ENCODE results near the gene BRINP3.

DNA sequence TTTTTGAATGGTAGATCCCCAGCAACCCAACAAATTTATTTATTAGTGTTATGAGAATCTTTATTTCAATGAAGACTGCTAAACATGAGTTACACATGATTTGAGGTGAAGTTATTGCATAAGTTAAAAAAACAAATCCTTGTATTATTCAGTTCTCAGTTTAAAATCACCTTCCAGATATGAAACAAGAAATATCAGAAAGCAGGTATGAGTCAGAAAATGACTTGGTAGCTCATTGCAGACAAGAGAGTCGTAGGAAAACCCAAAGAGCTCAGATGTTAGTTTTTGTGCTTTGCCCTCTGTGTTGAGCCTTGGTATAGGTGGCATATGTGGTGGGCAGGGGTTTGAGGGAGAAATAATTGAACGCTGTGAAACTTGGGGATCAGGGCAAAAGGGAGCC, 339.4 kb downstream of the BRINP3 start:
- TF ChIP-seq POLR2A (IDR thresholded peaks at IDR 0.05; ENCODE audit: low read depth) (no peak), EP300 (IDR thresholded peaks at IDR 0.05) (no peak)
- TF ChIP-seq, protein P1, sequence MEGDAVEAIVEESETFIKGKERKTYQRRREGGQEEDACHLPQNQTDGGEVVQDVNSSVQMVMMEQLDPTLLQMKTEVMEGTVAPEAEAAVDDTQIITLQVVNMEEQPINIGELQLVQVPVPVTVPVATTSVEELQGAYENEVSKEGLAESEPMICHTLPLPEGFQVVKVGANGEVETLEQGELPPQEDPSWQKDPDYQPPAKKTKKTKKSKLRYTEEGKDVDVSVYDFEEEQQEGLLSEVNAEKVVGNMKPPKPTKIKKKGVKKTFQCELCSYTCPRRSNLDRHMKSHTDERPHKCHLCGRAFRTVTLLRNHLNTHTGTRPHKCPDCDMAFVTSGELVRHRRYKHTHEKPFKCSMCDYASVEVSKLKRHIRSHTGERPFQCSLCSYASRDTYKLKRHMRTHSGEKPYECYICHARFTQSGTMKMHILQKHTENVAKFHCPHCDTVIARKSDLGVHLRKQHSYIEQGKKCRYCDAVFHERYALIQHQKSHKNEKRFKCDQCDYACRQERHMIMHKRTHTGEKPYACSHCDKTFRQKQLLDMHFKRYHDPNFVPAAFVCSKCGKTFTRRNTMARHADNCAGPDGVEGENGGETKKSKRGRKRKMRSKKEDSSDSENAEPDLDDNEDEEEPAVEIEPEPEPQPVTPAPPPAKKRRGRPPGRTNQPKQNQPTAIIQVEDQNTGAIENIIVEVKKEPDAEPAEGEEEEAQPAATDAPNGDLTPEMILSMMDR (IDR thresholded peaks at IDR 0.05) = no peak

All from esophagus muscularis mucosa (tissue), 4 donors.